MCF 10A (cell line): ENCODE data around the gene ODR4. TPM values are rescaled to one million over a fixed set of nuclear protein-coding genes. Genes with fewer than 3 reads are reported as not detected.
"Not testable (repeated sequence)": the region's sequence is repeated elsewhere in the genome, so short reads cannot be mapped to it uniquely, and the experiment has no call there.

Experiments
- BruUV-seq: library from RNA; stranded (reverse); fragments of 400-500 nt; replicated peaks from 2 replicates; lab custom pipeline; 2021; lab: Mats Ljungman, UMichigan
- CTCF ChIA-PET: fragments of 300-600 bp; sonication (Branson Sonifier 250); formaldehyde crosslinking; extraction: SDS; loops from one replicate; lab custom pipeline; 2021; ENCODE audit warnings: antibody characterized with exemption, inconsistent platforms; lab: Yijun Ruan, JAX
- POLR2A ChIA-PET: fragments of 300-600, 350-650 bp; sonication (Branson Sonifier 250); formaldehyde crosslinking; extraction: SDS; loops from one replicate; lab custom pipeline; 2020; ENCODE audit warnings: antibody characterized with exemption, inconsistent platforms; lab: Yijun Ruan, JAX
- DNase-seq: peaks from one replicate; pipeline ENCODE4 v3.0.0-alpha.2; 2018; ENCODE audit not compliant: unreplicated experiment
- H3K27ac Mint-ChIP-seq: one replicate; pipeline ENCODE4 v1.8.0; 2022; ENCODE audit warnings: mild to moderate bottlenecking, low read depth, mixed read lengths; ENCODE audit not compliant: unreplicated experiment
- H3K27me3 Mint-ChIP-seq: one replicate; pipeline ENCODE4 v1.8.0; 2022; ENCODE audit warnings: mixed read lengths; ENCODE audit not compliant: insufficient read depth, unreplicated experiment
- H3K36me3 Mint-ChIP-seq: one replicate; pipeline ENCODE4 v1.8.0; 2022; ENCODE audit warnings: mild to moderate bottlenecking, moderate library complexity, mixed read lengths; ENCODE audit not compliant: insufficient read depth, unreplicated experiment
- H3K4me1 Mint-ChIP-seq: one replicate; pipeline ENCODE4 v1.8.0; 2022; ENCODE audit warnings: mixed read lengths; ENCODE audit not compliant: insufficient read depth, unreplicated experiment
- H3K4me3 Mint-ChIP-seq: one replicate; pipeline ENCODE4 v1.8.0; 2022; ENCODE audit warnings: mild to moderate bottlenecking, moderate library complexity, mixed read lengths; ENCODE audit not compliant: unreplicated experiment
- H3K9me3 Mint-ChIP-seq: one replicate; pipeline ENCODE4 v1.8.0; 2022; ENCODE audit warnings: mixed read lengths; ENCODE audit not compliant: unreplicated experiment
- intact Hi-C: fragments of 100-400 bp; cut with micrococcal nuclease; formaldehyde crosslinking; loops from 2 replicates; pipeline ENCODE4 v1.14.1; 2022
- total RNA-seq: library from RNA; stranded (reverse); gene quantifications from 2 replicates; pipeline ENCODE4 v1.2.3, GENCODE V29; 2022
- TF ChIP-seq, protein P1 (sequence below): fragments of 200-600 bp; IDR thresholded peaks from one replicate; pipeline ENCODE4 v1.8.0; 2022; ENCODE audit warnings: antibody characterized with exemption, mild to moderate bottlenecking; ENCODE audit not compliant: unreplicated experiment

Gene ODR4
- total RNA-seq, 1 experiment from 2014 or later, result 39.9 TPM

GRCh38 chr1:186463511-186463910 is 87.9 kb downstream of the ODR4 start:
- Mint-ChIP-seq H3K36me3 (peaks cover 7% of the 10 kb centered on the region), H3K4me1 (no peaks in the 10 kb centered on the region), H3K4me3 (no peak overlapping the region), H3K27me3 (no peaks in the 10 kb centered on the region), H3K27ac (no peak overlapping the region), H3K9me3 (no peaks in the 10 kb centered on the region)
- CTCF ChIA-PET, result no interaction called here
- TF ChIP-seq, protein P1, sequence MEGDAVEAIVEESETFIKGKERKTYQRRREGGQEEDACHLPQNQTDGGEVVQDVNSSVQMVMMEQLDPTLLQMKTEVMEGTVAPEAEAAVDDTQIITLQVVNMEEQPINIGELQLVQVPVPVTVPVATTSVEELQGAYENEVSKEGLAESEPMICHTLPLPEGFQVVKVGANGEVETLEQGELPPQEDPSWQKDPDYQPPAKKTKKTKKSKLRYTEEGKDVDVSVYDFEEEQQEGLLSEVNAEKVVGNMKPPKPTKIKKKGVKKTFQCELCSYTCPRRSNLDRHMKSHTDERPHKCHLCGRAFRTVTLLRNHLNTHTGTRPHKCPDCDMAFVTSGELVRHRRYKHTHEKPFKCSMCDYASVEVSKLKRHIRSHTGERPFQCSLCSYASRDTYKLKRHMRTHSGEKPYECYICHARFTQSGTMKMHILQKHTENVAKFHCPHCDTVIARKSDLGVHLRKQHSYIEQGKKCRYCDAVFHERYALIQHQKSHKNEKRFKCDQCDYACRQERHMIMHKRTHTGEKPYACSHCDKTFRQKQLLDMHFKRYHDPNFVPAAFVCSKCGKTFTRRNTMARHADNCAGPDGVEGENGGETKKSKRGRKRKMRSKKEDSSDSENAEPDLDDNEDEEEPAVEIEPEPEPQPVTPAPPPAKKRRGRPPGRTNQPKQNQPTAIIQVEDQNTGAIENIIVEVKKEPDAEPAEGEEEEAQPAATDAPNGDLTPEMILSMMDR, result no peak
- intact Hi-C loops, result no loop called here
- POLR2A ChIA-PET, result interaction anchor here (1.3 kb wide), 1 partner anchor 13 kb away, joined by 5 read pairs; no protein-coding TSS in a partner anchor
- no peak for DNase-seq
- BruUV-seq, result no TSS peak

DNA sequence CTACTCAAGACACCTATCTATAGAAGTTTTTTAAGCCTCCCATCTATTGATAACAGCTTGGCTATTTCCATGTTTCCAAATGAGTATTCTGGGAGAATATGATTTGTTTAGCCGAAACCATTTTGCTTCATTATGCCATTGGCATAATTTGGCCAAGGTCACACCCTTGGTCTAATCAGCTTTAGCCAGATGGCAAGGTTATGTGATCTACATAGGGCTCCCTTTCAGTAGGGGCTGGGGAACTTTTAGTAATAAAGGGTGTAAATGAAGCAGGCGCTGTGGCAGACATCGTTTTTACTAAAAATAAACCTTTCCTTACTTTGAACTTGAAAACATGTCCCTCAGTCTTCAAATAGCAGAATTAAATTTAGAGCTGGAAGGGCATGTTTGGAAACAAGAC is 88.3 kb downstream of the ODR4 start:
- peaks cover 7% of the 10 kb centered on the region for H3K36me3 Mint-ChIP-seq
- H3K27me3 Mint-ChIP-seq, result no peaks in the 10 kb centered on the region
- no TSS peak for BruUV-seq
- no peak for DNase-seq
- no peak overlapping the region for H3K4me3 Mint-ChIP-seq
- no peak overlapping the region for H3K27ac Mint-ChIP-seq
- ChIA-PET POLR2A (interaction anchor here (1.3 kb wide), 1 partner anchor 13 kb away, joined by 5 read pairs; no protein-coding TSS in a partner anchor), CTCF (no interaction called here)
- H3K9me3 Mint-ChIP-seq, result no peaks in the 10 kb centered on the region
- intact Hi-C loops, result no loop called here
- no peaks in the 10 kb centered on the region for H3K4me1 Mint-ChIP-seq
- TF ChIP-seq, protein P1, result no peak

DNA sequence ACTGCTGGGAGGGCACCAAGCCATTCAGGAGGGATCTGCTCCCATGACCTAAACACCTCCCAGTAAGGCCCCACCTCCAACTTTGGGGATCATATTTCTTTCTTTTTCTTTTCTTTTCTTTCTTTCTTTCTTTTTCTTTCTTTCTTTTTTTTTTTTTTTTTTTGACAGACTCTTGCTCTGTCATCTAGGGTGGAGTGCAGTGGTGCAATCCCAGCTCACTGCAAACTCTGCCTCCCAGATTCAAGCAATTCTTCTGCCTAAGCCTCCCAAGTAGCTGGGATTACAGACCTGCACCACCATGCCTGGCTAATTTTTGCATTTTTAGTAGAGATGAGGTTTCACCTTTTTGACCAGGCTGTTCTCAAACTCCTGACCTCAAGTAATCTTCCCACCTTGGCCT is 89.9 kb downstream of the ODR4 start:
- H3K27ac Mint-ChIP-seq, H3K36me3 Mint-ChIP-seq, BruUV-seq, H3K9me3 Mint-ChIP-seq, H3K4me1 Mint-ChIP-seq, CTCF ChIA-PET, DNase-seq, intact Hi-C loops, H3K4me3 Mint-ChIP-seq, H3K27me3 Mint-ChIP-seq: not testable (repeated sequence)
- POLR2A ChIA-PET, result interaction anchor here (0.6 to 0.8 kb wide), 2 partner anchors 8 to 351 kb away, joined by 3 read pairs; no protein-coding TSS in a partner anchor

DNA sequence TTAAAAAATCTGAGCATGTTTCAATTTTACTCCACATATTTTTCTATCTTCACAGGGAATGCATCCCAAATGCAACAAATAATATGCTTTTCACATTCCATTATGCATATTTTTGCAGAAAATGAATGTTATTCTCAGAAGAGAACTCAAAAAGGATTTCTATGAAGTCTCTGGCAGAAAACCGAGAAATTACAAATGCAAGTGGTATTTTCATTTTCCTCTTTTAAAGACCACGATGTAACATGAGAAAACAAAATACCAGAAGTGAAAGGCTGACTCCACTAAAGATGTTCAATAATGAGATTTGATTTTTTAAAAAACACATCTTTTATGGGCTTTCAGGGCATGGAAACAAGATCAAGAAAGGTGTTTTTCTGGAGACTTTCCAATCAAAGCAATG is 90.3 kb downstream of the ODR4 start:
- Mint-ChIP-seq H3K4me1 (no peaks in the 10 kb centered on the region), H3K9me3 (no peaks in the 10 kb centered on the region), H3K4me3 (no peak overlapping the region), H3K27ac (no peak overlapping the region), H3K27me3 (no peaks in the 10 kb centered on the region), H3K36me3 (peaks cover 7% of the 10 kb centered on the region)
- TF ChIP-seq, protein P1, result no peak
- CTCF ChIA-PET, result no interaction called here
- intact Hi-C loops, result no loop called here
- no TSS peak for BruUV-seq
- no peak for DNase-seq
- POLR2A ChIA-PET, result interaction anchor here (0.6 kb wide), 1 partner anchor 351 kb away, joined by 3 read pairs; no protein-coding TSS in a partner anchor

Other genes with a start within 250 kb of the ODR4 start
- 0.07 TPM in 1 of 2 replicates, not detected in the other for gene PRG4, start 79.6 kb upstream of the ODR4 start, total RNA-seq
- 126 and 140 TPM in 2 replicates for gene TPR, start 585 bp upstream of the ODR4 start, total RNA-seq
- not detected in 2 replicates for gene PDC, start 85.3 kb downstream of the ODR4 start, total RNA-seq